GM19035 (cell line): Measurements from ENCODE around the gene MED13.
"Not testable (repeated sequence)": the region's sequence is repeated elsewhere in the genome, so short reads cannot be mapped to it uniquely, and the experiment has no call there.

Experiments used
- ATAC-seq: cut with Tn5 transposase; IDR thresholded peaks from one replicate; pipeline ENCODE4 v1.9.1; 2021; ENCODE audit not compliant: unreplicated experiment

MED13 gene

DNA sequence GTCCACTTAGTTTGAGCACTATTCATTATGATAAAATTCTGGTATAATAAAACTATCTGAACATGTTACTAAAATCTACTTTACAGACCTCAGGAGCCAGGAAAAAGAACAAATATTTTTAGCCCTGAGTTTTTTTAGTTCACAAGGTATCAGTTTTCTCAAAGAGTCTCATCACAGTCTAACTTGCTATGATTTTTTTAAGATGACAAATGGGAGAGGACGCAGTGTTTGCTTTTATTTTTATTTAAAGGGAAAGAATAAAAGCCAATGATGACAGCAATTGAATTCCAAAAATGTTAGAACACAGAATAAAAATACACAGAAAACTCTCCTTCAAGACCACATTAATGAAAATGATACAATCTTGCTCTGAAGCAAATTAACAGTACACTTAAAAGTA is 7.4 kb downstream of the MED13 start:
- ATAC-seq, result no peak

GRCh38 chr17:62052765-62053338 is 12.2 kb downstream of the MED13 start:
- no peak for ATAC-seq

GRCh38 chr17:62051053-62051452 is 14.0 kb downstream of the MED13 start:
- no peak for ATAC-seq

DNA sequence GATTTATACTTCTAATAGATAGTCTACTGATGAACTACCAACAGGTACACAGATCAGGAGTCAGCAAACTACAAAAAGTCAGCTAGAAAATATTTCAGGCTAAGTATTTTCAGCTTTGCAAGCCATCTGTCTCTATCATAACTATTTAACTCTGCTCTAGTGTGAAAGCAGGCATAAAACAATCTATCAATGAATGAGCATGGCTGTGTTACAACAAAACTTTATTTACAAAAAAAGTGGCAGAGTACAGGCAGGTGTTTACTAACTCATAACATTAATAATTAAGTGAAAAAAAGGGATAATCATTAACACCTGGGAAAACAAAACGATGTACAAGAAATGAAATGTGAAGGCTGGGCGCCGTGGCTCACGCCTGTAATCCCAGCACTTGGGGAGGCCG is 15.8 kb downstream of the MED13 start:
- no peak for ATAC-seq

- ATAC-seq, result no peak
Measured at GRCh38 chr17:62048262-62048661, 16.8 kb downstream of the MED13 start.

DNA sequence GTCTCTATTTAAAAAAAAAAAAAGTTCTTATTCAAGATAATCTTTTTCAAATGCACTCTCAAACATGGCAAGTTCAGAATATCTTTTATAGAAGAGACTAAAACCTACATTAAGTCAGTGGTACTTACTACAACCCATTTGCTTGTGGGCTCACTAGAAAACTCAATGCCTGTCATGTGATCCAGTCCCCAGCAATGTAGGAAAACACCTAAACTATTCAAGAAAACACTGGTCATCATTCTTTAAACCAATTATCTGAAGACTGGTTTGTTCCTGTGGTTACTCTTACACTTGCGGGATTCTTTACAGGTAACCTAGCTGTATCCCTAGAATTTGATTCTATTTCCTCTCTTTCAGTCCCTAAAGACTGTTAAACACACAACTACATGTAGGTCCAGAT is 19.6 kb downstream of the MED13 start:
- ATAC-seq, result no peak

- ATAC-seq, result no peak
Measured at GRCh38 chr17:62045109-62045508, 20.0 kb downstream of the MED13 start.

DNA sequence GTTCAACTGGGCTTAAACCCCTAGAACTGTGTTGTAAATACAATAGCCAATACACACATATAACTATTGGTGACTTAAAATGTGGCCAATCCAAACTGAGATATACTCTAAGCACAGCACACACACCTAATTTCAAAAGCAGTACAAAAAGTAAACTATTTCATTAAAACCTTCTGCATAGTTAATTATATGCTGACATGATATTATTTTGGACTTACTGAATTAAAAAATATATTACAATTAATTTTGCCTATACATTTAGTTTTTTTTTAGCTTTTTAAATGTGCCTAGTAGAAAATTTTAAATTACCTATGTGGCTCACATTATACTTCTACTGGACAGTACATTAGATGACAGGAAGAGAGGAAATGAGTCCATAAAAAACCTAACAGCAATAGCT is 21.5 kb downstream of the MED13 start:
- ATAC-seq, result no peak

DNA sequence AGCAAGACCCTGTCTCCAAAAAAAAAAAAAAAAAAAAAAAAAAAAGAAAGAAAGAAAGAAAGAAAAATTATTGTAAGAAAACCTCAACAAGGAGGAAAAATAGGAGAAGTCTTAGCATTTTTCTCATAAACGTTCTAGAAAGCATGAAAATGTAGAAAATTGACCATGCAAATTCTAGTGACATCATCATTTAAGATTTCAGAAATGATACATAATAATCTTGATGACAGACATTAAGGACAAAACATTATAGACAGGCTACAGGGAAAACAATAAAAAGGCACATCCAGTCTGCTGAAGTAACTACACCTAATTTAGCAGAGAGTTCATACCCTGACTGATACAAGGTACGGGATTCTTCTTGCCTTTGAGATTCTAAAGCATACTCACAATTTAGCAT is 21.9 kb downstream of the MED13 start:
- no peak for ATAC-seq

- ATAC-seq, result no peak
Measured at GRCh38 chr17:62038248-62038647, 26.8 kb downstream of the MED13 start.

DNA sequence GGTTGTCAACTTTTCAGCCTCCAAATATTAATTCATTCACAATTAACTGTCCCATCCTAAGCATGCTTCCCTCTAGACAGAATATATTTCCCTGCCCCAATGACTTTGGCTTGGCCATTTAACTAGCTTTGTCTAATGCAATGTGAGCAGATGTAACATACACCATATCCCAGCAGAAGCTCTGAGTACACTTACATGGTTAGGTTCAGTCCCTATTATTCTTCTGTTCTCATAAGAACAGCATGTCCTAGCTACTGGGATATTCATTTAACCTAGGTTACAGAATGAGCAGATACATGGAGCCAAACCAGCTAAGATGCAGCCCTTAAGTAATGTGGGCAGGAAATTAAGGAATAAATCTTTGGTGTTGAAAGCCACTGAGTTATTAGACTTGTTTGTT is 31.8 kb downstream of the MED13 start:
- ATAC-seq, result no peak

GRCh38 chr17:62032480-62032879 is 32.6 kb downstream of the MED13 start:
- ATAC-seq, result no peak

GRCh38 chr17:62030264-62030663 is 34.8 kb downstream of the MED13 start:
- no peak for ATAC-seq

- no peak for ATAC-seq
Measured at GRCh38 chr17:62024866-62025265, 40.2 kb downstream of the MED13 start.

DNA sequence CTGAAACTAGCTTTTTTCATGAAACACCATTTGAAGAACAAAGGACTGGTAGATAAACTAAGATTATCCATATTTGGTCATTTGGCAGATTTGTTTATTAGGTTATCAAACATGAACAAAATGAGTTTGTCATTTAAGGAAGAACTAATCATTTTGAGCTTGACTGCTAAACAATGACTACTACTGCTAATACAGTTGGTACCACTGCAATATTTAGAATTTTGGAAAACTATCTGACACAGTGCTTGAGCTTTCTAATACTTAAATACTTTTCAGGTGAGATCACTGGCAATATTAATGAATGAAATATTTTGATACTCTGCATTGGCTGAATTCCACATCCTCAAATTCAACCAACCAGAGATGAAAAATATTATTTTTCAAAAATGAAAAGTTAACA is 47.2 kb downstream of the MED13 start:
- ATAC-seq, result no peak

DNA sequence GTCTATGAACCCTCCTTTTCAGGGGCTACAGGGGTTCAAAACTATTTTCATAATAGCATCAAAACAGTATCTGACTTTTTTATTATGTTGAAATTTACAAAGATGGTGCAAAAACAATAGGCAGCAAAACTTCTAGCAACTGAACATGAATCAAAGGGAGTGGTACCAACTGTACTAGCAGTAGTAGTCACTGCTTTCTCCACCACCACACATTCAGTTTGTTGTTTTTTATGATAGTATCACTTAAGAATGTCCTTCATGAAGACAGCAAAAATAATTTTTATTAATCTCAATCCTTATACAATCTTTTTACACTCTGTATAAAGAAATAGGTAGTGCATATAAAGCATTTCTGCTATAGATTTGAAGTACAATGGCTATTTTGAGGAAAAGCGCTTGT is 47.6 kb downstream of the MED13 start:
- no peak for ATAC-seq

- ATAC-seq, result no peak
Measured at GRCh38 chr17:62014526-62014925, 50.6 kb downstream of the MED13 start.

GRCh38 chr17:62009220-62009619 is 55.9 kb downstream of the MED13 start:
- ATAC-seq, result no peak

DNA sequence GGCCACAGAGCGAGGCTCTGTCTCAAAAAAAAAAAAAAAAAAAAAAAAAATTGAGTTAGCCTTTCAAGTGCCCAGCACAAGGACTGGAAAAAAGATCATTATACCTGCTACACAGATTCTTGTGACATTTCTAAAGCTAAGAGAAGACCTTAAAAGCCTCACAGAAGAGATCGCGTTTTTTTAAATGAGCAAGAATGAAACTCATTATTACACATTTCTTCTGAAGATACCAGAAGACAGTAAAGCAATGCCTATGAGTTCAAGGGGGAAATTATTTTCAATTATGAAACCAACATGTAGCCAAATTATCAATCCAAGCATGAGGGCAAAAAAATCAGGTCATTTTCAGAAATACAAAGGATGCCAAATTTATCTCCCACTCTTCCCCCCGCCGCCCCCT is 56.8 kb downstream of the MED13 start:
- no peak for ATAC-seq

DNA sequence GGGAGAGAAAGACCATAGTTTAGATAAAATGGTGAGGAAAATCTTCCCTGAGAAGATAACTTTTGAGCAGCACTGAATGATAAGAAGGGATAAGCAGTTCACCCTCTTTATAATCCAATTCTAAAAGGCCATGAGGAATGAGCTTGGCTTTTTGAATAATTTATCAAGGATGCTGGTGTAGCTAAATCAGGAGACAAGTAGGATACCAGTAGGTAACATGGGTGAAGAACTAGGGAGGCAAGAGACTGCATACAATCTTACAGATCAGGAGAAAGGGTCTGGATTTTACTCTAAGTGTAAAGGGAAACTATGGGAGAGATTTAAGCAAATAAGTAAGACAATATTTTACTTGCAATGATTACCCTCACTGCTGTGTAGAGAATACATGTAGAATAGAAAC is 60.7 kb downstream of the MED13 start:
- ATAC-seq, result no peak

GRCh38 chr17:62003141-62003540 is 61.9 kb downstream of the MED13 start:
- ATAC-seq, result not testable (repeated sequence)

GRCh38 chr17:62001105-62001504 is 64.0 kb downstream of the MED13 start:
- ATAC-seq, result no peak

GRCh38 chr17:62000186-62000585 is 64.9 kb downstream of the MED13 start:
- ATAC-seq, result no peak

GRCh38 chr17:61998534-61998933 is 66.5 kb downstream of the MED13 start:
- not testable (repeated sequence) for ATAC-seq
